HepG2 (cell line): ENCODE measurements around the gene TCF25. TPM values are rescaled to one million over a fixed set of nuclear protein-coding genes. Genes with fewer than 3 reads are reported as not detected.

ENCODE experiments used
- ATAC-seq: fragments of 200-7000 bp; cut with Tn5 transposase; 3 replicates; pipeline ENCODE4 v1.9.1; 2020; ENCODE audit warnings: mild to moderate bottlenecking, moderate library complexity
- BruUV-seq: library from RNA; stranded (reverse); fragments of 400-500 nt; replicated peaks from 2 replicates; lab custom pipeline; 2021; lab: Mats Ljungman, UMichigan
- CTCF ChIA-PET: fragments of 300-600 bp; formaldehyde crosslinking; extraction: SDS; loops from one replicate; lab custom pipeline; 2021; ENCODE audit warnings: low total read pairs, inconsistent platforms, low intra/inter-chr PET ratio; lab: Yijun Ruan, JAX
- POLR2A ChIA-PET: fragments of 350-600 bp; sonication (Branson Sonifier 250); formaldehyde crosslinking; loops from one replicate; lab custom pipeline; 2020; ENCODE audit warnings: antibody characterized with exemption, inconsistent platforms; lab: Yijun Ruan, JAX
- DNase-seq: peaks from one replicate; pipeline ENCODE4 v3.0.0-alpha.2; 2015; ENCODE audit warnings: low spot score
- FAIRE-seq: peaks from 3 replicates; lab custom pipeline; 2011; peaks lifted over from hg19 to GRCh38; lab: Jason Lieb, UNC
- H2AFZ ChIP-seq: one replicate; pipeline ENCODE4 v1.6.1; 2011; ENCODE audit warnings: low read length, inconsistent platforms
- H3K27ac ChIP-seq: fragments of 300-600 bp; 3 replicates; pipeline ENCODE4 v1.8.0; 2011; ENCODE audit warnings: mixed run types, mild to moderate bottlenecking, mixed read lengths, low read length, inconsistent platforms; ENCODE audit not compliant: insufficient read depth; ENCODE audit errors: extremely low read length
- H3K27me3 ChIP-seq, 2 experiments: fragments of 200-600 bp in 1 of 2; 2 replicates in 1 of 2; 3 replicates in 1 of 2; pipeline versions ENCODE4 v1.6.0 to v1.8.0; 2011; ENCODE audit warnings: low read length in 2 of 2, mild to moderate bottlenecking in 2 of 2, moderate library complexity in 2 of 2, inconsistent platforms in 1 of 2; ENCODE audit not compliant: insufficient read depth in 2 of 2, control insufficient read depth in 1 of 2
- H3K36me3 ChIP-seq, 2 experiments: fragments of 200-600 bp in 1 of 2; replicated peaks in 1 of 2; 2 replicates in 1 of 2; 3 replicates in 1 of 2; pipeline versions ENCODE4 v1.5.1 to v1.8.0; 2011; ENCODE audit warnings: low read length in 2 of 2, inconsistent platforms in 1 of 2; ENCODE audit not compliant: insufficient read depth in 2 of 2, control insufficient read depth in 1 of 2
- H3K4me1 ChIP-seq: 2 replicates; pipeline ENCODE4 v1.5.1; 2012; ENCODE audit warnings: low read length, inconsistent platforms; ENCODE audit not compliant: insufficient read depth
- H3K4me2 ChIP-seq: 2 replicates; pipeline ENCODE4 v1.6.0; 2011; ENCODE audit warnings: low read depth, low read length, inconsistent platforms
- H3K4me3 ChIP-seq, 3 experiments: fragments of 200-600 bp in 1 of 3; sonication (generic), shearing (Covaris generic) in 1 of 3; replicated peaks in 1 of 3; 2 replicates each; pipeline ENCODE4 v1.5.1; 2011 to 2016; ENCODE audit warnings: low read length in 3 of 3, inconsistent platforms in 2 of 3, low read depth in 2 of 3, mild to moderate bottlenecking in 2 of 3, control low read depth in 1 of 3, mixed read lengths in 1 of 3; ENCODE audit not compliant: insufficient read depth in 1 of 3
- H3K79me2 ChIP-seq: one replicate; pipeline ENCODE4 v1.6.1; 2011; ENCODE audit warnings: low read length, inconsistent platforms; ENCODE audit not compliant: insufficient read depth
- H3K9ac ChIP-seq: 2 replicates; pipeline ENCODE4 v1.6.0; 2011; ENCODE audit warnings: mild to moderate bottlenecking, low read depth, low read length, inconsistent platforms; ENCODE audit not compliant: insufficient read depth
- H3K9me3 ChIP-seq: 2 replicates; pipeline ENCODE4 v1.5.1; 2012; ENCODE audit warnings: mild to moderate bottlenecking, low read length
- H4K20me1 ChIP-seq: 2 replicates; pipeline ENCODE4 v1.6.0; 2011; ENCODE audit warnings: inconsistent platforms, mild to moderate bottlenecking, low read length, moderate library complexity; ENCODE audit not compliant: insufficient read depth
- DNMT1 ChIP-seq: sonication (generic); formaldehyde crosslinking; IDR thresholded peaks from 2 replicates; pipeline ENCODE4 v1.5.1; 2020; ENCODE audit warnings: mild to moderate bottlenecking, missing genetic modification reagents
- FOSL1 ChIP-seq: sonication (generic); formaldehyde crosslinking; IDR thresholded peaks from 2 replicates; pipeline ENCODE4 v1.9.0; 2021; ENCODE audit warnings: missing genetic modification reagents, borderline replicate concordance
- FOXM1 ChIP-seq: sonication (generic); formaldehyde crosslinking; IDR thresholded peaks from 2 replicates; pipeline ENCODE4 v1.5.0; 2020; ENCODE audit warnings: missing genetic modification reagents
- KDM2A ChIP-seq: sonication (generic); formaldehyde crosslinking; IDR thresholded peaks from 2 replicates; pipeline ENCODE4 v1.4.0; 2020; ENCODE audit warnings: low read depth, missing genetic modification reagents, borderline replicate concordance
- POLR2A ChIP-seq, 2 experiments: IDR thresholded peaks; 2 replicates each; pipeline ENCODE4 v1.6.1; 2011; ENCODE audit warnings: low read depth in 2 of 2, low read length in 2 of 2, mild to moderate bottlenecking in 1 of 2, moderate library complexity in 1 of 2; ENCODE audit not compliant: insufficient read depth in 1 of 2
- ZBTB3 ChIP-seq: sonication (generic); formaldehyde crosslinking; IDR thresholded peaks from 2 replicates; pipeline ENCODE4 v1.4.0; 2020; ENCODE audit warnings: low read depth, mild to moderate bottlenecking, moderate library complexity, missing genetic modification reagents, borderline replicate concordance
- ZBTB8A ChIP-seq: sonication (generic); formaldehyde crosslinking; IDR thresholded peaks from 2 replicates; pipeline ENCODE4 v1.4.0; 2020; ENCODE audit warnings: mild to moderate bottlenecking, low read depth, missing genetic modification reagents, borderline replicate concordance
- ZNF790 ChIP-seq: sonication (generic); formaldehyde crosslinking; IDR thresholded peaks from 2 replicates; pipeline ENCODE4 v1.8.0; 2022; ENCODE audit warnings: missing genetic modification reagents, mild to moderate bottlenecking, borderline replicate concordance
- WGBS: methylation state at CpG from one replicate; pipeline ENCODE4 v1.1.6; 2017; ENCODE audit warnings: low lambda C conversion rate; 5-methylcytosine and 5-hydroxymethylcytosine counted together
- in situ Hi-C: cut with HindIII; loops from 2 replicates; pipeline ENCODE4 v1.10.0; 2017; ENCODE audit warnings: low pct_unique_long_range_greater_than_20kb; ENCODE audit not compliant: extremely low pct_ligation_motif_present
- intact Hi-C: fragments of 100-400 bp; cut with micrococcal nuclease; formaldehyde crosslinking; loops from one replicate; pipeline ENCODE4 v1.10.0; 2022; ENCODE audit not compliant: unreplicated experiment
- polyA plus RNA-seq, 8 experiments: library from polyadenylated mRNA; depleted of rRNA in 3 of 8; stranded (reverse) in 7 of 8; unstranded in 1 of 8; fragments of >200 nt; fragmentation: Illumina TruSeq in 4 of 8; extraction: Trizol in 4 of 8; gene quantifications; 2 replicates each; pipeline versions ENCODE4 v1.2.1 to v1.2.3, GENCODE V29; 2011 to 2016; ENCODE audit warnings: low read depth in 4 of 8, missing spikeins in 1 of 8, mixed read lengths in 1 of 8; ENCODE audit not compliant: insufficient read depth in 1 of 8
- total RNA-seq, 5 experiments: library from RNA; depleted of rRNA; stranded (reverse); fragments of >200 nt; fragmentation: Illumina TruSeq; extraction: Trizol; gene quantifications; 2 replicates each; pipeline ENCODE4 v1.2.3, GENCODE V29; 2016; ENCODE audit warnings: low read depth in 1 of 5
- TF ChIP-seq, protein P1 (sequence below): sonication (generic); formaldehyde crosslinking; IDR thresholded peaks from 2 replicates; pipeline ENCODE4 v1.5.0; 2020; ENCODE audit warnings: missing genetic modification reagents

The TCF25 gene
- total and polyA plus RNA-seq, 2 of the 13 experiments (the other 11 are each of a cell fraction or from before 2014, with no cell fraction given): 138 to 206 TPM

DNA sequence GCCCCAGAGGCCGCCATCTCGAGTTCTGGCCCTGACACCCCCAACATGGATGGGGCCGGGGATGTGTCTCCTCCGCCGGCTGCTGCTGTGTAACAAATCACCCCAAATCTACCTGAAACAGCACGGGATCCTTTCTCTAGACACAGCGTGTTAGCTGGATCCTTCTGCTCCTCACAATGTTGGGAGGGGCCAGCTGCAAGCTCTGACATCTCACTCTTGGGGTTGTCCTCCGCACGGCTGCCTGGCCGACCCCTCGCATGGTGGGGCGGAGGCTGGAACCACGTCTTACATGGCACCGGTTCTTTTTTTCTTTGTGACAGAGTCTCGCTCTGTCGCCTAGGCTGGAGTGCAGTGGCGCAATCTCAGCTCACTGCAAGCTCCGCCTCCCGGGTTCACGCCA lies 63.6 kb downstream of the TCF25 start:
- Histone ChIP-seq H3K27me3 (peaks cover 0 to 22% of the 10 kb centered on the region in 2 experiments; a peak in 4 of 5 replicates), H3K9ac (no peak overlapping the region), H3K79me2 (no peaks in the 10 kb centered on the region), H3K4me1 (peaks cover 25% of the 10 kb centered on the region), H2AFZ (no peak overlapping the region), H3K27ac (no peak overlapping the region), H3K9me3 (no peaks in the 10 kb centered on the region), H3K4me2 (no peak overlapping the region), H3K36me3 (peaks cover 18 to 22% of the 10 kb centered on the region in 2 experiments; a peak in 4 of 5 replicates), H3K4me3 (no peak overlapping the region), H4K20me1 (no peaks in the 10 kb centered on the region; the same call in 1 of the 2 replicates)
- no peak for DNase-seq
- in situ Hi-C loops: no loop called here
- TF ChIP-seq ZNF790 (CRISPR knock-in tag) (no peak), POLR2A (IDR thresholded peaks at IDR 0.05; ENCODE audit: insufficient read depth in 1 of 2, low read depth in 2 of 2, low read length in 2 of 2) (no peak), ZBTB3 (CRISPR knock-in tag) (no peak), FOXM1 (no peak), KDM2A (CRISPR knock-in tag) (no peak; the same call in 1 of the 2 replicates), FOSL1 (CRISPR knock-in tag) (no peak), ZBTB8A (no peak), DNMT1 (CRISPR knock-in tag) (no peak)
- TF ChIP-seq, protein P1, sequence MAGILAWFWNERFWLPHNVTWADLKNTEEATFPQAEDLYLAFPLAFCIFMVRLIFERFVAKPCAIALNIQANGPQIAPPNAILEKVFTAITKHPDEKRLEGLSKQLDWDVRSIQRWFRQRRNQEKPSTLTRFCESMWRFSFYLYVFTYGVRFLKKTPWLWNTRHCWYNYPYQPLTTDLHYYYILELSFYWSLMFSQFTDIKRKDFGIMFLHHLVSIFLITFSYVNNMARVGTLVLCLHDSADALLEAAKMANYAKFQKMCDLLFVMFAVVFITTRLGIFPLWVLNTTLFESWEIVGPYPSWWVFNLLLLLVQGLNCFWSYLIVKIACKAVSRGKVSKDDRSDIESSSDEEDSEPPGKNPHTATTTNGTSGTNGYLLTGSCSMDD: no peak
- no TSS peak for BruUV-seq
- WGBS: 92% methylated on average over 20 of the region's 20 CpGs
- no peak for ATAC-seq
- POLR2A ChIA-PET: interaction anchor here (9.0 kb wide), 1 partner anchor 14 kb away, joined by 86 read pairs; the partner anchor contains the start of gene TUBB3
- intact Hi-C loops: no loop called here
- FAIRE-seq: no peak
- CTCF ChIA-PET: no interaction called here
